Progenitor cell of endocrine pancreas (in vitro differentiated cells): Measurements from ENCODE around the gene ITGBL1. TPM values are rescaled to one million over a fixed set of nuclear protein-coding genes. Genes with fewer than 3 reads are reported as not detected.
A peak's percentile ranks its signal among the peaks of the same experiment; 100 is the strongest.

Experiments used
- DNase-seq: peaks from one replicate; pipeline ENCODE4 v3.0.0; 2021; ENCODE audit warnings: low spot score; ENCODE audit not compliant: unreplicated experiment
- H3K27ac Mint-ChIP-seq: 2 replicates; pipeline ENCODE4 v1.8.0; 2021; ENCODE audit warnings: mild to moderate bottlenecking, moderate library complexity, mixed read lengths
- H3K27me3 Mint-ChIP-seq: 2 replicates; pipeline ENCODE4 v1.8.0; 2021; ENCODE audit warnings: mixed read lengths
- H3K36me3 Mint-ChIP-seq: 2 replicates; pipeline ENCODE4 v1.8.0; 2022; ENCODE audit warnings: mixed read lengths; ENCODE audit not compliant: insufficient read depth
- H3K4me1 Mint-ChIP-seq: 2 replicates; pipeline ENCODE4 v1.8.0; 2021; ENCODE audit warnings: low read depth, mixed read lengths
- H3K4me3 Mint-ChIP-seq: 2 replicates; pipeline ENCODE4 v1.8.0; 2021; ENCODE audit warnings: low read depth, mild to moderate bottlenecking, moderate library complexity, mixed read lengths
- H3K9me3 Mint-ChIP-seq: 2 replicates; pipeline ENCODE4 v1.8.0; 2021; ENCODE audit warnings: low read depth, mixed read lengths
- total RNA-seq: library from RNA; stranded (reverse); gene quantifications from 2 replicates; pipeline ENCODE4 v1.2.1, GENCODE V29; 2021
- TF ChIP-seq, protein P1 (sequence below): fragments of 200-600 bp; sonication (generic); IDR thresholded peaks from one replicate; pipeline ENCODE4 v1.5.0; 2021; ENCODE audit warnings: antibody characterized with exemption, mild to moderate bottlenecking; ENCODE audit not compliant: unreplicated experiment

Gene ITGBL1
- total RNA-seq, 1 donor from 2014 or later, result not detected

DNA sequence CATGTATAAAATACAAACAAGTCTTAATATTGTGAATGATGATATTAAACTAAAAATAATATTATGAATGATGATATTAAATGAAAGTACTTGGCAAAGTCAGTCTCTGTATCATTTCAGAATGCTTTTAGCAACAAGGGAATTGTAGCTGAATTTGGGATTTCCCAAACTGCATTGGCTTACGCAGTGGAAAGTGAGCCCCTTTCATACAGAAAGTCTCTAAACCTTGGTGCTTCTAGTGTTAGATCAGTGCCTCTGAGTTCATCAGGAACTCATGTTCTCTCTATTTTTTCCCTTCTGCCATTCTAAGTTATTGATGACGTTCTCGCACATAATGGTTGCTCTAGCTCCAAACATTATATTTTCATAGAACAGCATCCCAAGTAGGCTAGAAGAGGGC is 300.0 kb downstream of the ITGBL1 start:
- Mint-ChIP-seq H3K4me3 (no peak overlapping the region), H3K36me3 (no peaks in the 10 kb centered on the region), H3K9me3 (no peaks in the 10 kb centered on the region), H3K4me1 (peaks cover 12% of the 10 kb centered on the region), H3K27me3 (no peaks in the 10 kb centered on the region), H3K27ac (no peak overlapping the region)
- DNase-seq, result no peak
- TF ChIP-seq, protein P1, sequence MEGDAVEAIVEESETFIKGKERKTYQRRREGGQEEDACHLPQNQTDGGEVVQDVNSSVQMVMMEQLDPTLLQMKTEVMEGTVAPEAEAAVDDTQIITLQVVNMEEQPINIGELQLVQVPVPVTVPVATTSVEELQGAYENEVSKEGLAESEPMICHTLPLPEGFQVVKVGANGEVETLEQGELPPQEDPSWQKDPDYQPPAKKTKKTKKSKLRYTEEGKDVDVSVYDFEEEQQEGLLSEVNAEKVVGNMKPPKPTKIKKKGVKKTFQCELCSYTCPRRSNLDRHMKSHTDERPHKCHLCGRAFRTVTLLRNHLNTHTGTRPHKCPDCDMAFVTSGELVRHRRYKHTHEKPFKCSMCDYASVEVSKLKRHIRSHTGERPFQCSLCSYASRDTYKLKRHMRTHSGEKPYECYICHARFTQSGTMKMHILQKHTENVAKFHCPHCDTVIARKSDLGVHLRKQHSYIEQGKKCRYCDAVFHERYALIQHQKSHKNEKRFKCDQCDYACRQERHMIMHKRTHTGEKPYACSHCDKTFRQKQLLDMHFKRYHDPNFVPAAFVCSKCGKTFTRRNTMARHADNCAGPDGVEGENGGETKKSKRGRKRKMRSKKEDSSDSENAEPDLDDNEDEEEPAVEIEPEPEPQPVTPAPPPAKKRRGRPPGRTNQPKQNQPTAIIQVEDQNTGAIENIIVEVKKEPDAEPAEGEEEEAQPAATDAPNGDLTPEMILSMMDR, result no peak

DNA sequence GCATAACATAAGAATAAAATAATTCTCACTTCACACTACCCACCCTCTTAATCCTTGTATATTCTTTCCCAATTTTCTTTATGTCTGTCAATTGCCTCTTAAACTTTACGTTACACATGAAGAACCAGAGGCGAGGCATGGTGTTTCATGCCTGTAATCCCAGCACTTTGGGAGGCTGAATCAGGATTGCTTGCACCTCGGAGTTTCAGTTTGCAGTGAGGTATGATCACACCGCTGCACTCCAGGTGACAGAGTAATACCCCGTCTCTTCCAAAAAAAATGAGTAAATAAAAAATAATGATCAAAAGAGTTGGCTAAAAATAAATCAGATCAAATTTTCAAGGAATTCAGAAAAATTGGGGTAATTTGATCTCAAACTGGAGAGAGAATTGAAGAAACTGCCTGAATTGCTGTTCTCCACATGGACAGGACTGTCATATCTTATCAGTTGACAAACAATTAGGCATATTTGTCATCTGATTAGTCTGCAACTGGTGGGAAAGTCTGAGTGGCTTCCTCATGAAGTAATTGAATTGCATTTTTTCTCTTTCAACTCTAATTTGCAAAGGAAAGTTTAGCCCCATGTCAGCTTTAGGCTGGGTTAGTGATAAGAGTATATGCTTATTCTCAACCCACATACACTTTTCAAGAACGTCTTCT is 302.9 kb downstream of the ITGBL1 start:
- H3K27ac Mint-ChIP-seq, result no peak overlapping the region
- no peaks in the 10 kb centered on the region for H3K9me3 Mint-ChIP-seq
- no peak overlapping the region for H3K4me3 Mint-ChIP-seq
- no peak for DNase-seq
- TF ChIP-seq, protein P1, result no peak
- peaks cover 10% of the 10 kb centered on the region for H3K4me1 Mint-ChIP-seq
- H3K27me3 Mint-ChIP-seq, result peaks cover 19% of the 10 kb centered on the region
- no peaks in the 10 kb centered on the region for H3K36me3 Mint-ChIP-seq

DNA sequence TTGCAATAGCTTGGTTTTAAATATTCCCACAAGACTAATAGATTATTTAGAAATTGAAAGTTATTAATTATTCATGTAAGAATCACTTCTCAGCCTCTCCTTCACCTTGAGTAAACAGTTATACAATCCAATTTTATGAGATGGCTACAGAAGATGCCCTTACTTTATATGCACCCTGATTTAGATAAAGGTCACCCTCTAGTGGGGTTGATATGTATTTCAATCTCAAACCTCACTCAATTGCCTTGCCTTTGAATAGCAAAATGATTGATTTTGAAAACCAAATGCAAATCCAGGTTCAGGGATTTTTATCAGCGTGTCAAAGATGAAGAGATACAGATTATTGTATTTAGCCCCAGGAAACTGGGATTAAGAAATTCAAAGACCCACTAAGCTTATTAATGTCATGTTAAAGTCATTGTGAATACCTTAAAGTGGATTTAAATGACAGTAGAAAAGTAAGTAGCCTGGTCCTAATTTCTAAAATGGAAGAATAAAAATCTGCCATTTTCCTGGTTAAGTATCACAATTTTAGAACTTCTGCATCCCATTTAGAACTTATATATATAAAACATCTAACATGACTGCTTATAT is 305.1 kb downstream of the ITGBL1 start:
- Mint-ChIP-seq H3K27me3 (peaks cover 23% of the 10 kb centered on the region), H3K4me1 (peaks cover 10% of the 10 kb centered on the region), H3K27ac (no peak overlapping the region), H3K9me3 (no peaks in the 10 kb centered on the region), H3K4me3 (no peak overlapping the region), H3K36me3 (no peaks in the 10 kb centered on the region)
- TF ChIP-seq, protein P1, result peak; percentile 63
- DNase-seq, result no peak

DNA sequence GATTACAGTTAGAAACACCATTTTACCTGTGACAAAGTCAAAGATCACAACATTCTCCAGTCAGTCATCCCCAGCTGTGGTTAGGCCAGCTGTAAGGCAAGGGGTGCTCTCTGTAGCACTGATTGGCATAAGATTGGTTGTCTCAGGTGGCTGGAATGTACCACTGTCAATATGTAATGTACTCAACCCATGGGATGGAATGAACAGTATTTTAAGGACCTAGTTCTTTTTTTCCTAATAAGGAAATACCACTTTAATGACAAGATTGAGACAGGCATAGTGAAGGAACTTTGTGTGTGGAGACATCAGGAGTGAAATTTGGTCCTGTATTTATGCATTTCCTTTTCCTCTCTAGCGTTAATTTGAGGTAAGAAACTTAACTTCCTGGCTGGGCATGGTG is 310.7 kb downstream of the ITGBL1 start:
- TF ChIP-seq, protein P1, result no peak
- Mint-ChIP-seq H3K27ac (no peak overlapping the region), H3K27me3 (peaks cover 25% of the 10 kb centered on the region), H3K36me3 (no peaks in the 10 kb centered on the region), H3K9me3 (peaks cover 4% of the 10 kb centered on the region), H3K4me3 (no peak overlapping the region), H3K4me1 (peaks cover 2% of the 10 kb centered on the region)
- no peak for DNase-seq

Other genes starting within 250 kb of the ITGBL1 start
- 0.12 TPM in 1 of 2 replicates, not detected in the other for gene NALCN, start 36.2 kb upstream of the ITGBL1 start, total RNA-seq